ENCODE data around the gene CBARP.
"Not testable (repeated sequence)": the region's sequence is repeated elsewhere in the genome, so short reads cannot be mapped to it uniquely, and the experiment has no call there.

Gene CBARP

DNA sequence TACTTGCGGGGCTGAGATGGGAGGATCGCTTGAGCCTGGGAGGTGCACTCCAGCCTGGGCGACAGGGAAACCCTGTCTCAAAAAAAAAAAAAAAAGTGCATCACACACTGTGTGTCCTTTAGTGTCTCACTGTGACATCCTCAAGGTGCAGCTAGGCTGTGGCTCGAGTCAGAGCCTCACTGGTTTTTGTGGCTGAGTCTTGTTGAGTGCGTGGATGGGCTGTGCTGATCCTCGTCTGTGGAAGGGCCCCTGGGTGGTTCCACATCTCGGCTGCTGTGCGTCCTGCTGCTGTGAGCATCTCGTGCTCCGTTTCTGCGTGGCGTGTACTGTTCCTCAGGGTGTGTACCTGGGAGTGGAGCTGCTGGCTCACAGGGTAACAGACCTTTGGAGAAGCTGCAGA, 21.0 kb downstream of the CBARP start:
- TF ChIP-seq, protein P1, sequence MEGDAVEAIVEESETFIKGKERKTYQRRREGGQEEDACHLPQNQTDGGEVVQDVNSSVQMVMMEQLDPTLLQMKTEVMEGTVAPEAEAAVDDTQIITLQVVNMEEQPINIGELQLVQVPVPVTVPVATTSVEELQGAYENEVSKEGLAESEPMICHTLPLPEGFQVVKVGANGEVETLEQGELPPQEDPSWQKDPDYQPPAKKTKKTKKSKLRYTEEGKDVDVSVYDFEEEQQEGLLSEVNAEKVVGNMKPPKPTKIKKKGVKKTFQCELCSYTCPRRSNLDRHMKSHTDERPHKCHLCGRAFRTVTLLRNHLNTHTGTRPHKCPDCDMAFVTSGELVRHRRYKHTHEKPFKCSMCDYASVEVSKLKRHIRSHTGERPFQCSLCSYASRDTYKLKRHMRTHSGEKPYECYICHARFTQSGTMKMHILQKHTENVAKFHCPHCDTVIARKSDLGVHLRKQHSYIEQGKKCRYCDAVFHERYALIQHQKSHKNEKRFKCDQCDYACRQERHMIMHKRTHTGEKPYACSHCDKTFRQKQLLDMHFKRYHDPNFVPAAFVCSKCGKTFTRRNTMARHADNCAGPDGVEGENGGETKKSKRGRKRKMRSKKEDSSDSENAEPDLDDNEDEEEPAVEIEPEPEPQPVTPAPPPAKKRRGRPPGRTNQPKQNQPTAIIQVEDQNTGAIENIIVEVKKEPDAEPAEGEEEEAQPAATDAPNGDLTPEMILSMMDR (IDR thresholded peaks at IDR 0.05; ENCODE audit: low read depth, low read length) = no peak
- no peak for DNase-seq (ENCODE audit: low read depth, low spot score)
- H3K4me3 ChIP-seq (ENCODE audit: low read depth, low read length) = no peak overlapping the region
- in situ Hi-C loops (cut with HindIII; ENCODE audit: low sequenced_read_pairs) = no loop called here

DNA sequence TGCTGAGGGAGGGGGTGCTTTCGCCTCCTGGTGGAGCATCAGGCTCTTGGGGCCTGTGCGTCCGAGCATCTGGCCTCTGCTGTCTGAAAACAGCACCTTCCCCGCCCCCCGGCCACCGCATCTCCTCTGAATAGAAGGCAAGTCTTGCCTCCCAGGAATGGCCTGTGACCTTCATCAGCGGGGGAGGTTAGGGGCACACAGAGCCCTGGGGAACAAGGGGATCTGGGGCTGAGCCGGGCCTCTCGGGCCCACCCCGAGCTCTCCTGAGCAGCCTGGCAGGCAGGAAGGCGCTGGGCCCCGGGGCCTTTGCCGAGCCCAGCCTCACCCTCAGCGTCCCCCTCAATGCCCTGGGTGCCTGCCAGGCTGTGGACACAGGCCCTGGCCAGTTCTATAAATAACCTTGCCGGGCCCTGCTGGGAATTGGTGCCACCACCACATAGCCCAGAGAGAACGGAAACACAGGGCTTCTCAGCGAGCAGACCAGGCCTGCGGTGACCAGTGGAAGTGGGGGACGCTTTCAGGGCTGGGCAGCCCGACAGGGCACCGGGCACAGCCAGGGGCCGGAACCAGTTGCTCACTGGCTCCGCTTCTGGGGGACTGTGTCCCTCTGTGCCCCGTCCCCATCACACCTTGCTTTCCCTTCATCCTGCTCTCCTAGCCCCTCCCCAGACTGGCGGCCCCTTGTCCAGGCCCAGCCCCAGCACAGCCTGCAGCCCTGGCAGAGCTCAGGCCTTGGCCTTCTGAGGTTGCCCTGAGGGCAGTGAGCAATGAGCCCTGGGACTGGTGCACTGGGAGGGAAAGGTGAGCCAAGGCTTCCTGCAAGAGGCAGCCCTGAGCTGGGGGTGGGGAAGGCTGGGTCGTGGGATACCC, 22.7 kb downstream of the CBARP start:
- TF ChIP-seq, protein P1 (IDR thresholded peaks at IDR 0.05; ENCODE audit: low read depth, low read length) = no peak
- DNase-seq (ENCODE audit: low read depth, low spot score) = peak; percentile 23
- in situ Hi-C loops (cut with HindIII; ENCODE audit: low sequenced_read_pairs) = no loop called here
- no peak overlapping the region for H3K4me3 ChIP-seq (ENCODE audit: low read depth, low read length)

DNA sequence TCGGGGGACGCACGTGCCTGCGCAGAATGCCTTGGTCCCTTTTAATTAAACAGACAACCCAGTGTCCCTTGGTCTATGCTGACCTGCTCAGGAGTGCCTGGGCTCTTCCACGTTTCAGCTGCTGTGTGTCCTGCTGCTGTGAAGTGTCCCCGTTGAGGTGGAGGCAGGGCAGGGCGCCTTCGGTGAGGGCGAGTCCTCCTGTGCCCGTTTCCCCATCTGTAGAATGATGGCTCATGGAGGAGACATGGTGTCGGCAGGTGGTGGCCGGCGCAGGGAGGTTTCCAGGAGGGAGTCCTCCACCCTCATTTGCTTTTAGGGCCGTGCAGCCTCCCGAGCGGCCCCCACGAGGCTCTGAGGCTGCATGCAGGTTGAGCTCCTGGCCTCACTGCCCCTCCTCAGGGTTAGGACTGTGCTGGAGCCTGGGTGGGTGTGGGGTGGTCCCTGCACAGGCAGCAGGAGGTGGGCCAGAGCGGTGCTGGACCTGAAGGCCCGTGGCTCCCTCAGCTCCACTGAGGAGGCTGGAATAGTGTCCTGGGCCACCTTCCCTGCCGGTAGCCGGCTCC, 23.4 kb downstream of the CBARP start:
- in situ Hi-C loops (cut with HindIII; ENCODE audit: low sequenced_read_pairs) = no loop called here
- DNase-seq (ENCODE audit: low read depth, low spot score) = no peak
- H3K4me3 ChIP-seq (ENCODE audit: low read depth, low read length) = no peak overlapping the region
- TF ChIP-seq, protein P1 (IDR thresholded peaks at IDR 0.05; ENCODE audit: low read depth, low read length) = no peak

DNA sequence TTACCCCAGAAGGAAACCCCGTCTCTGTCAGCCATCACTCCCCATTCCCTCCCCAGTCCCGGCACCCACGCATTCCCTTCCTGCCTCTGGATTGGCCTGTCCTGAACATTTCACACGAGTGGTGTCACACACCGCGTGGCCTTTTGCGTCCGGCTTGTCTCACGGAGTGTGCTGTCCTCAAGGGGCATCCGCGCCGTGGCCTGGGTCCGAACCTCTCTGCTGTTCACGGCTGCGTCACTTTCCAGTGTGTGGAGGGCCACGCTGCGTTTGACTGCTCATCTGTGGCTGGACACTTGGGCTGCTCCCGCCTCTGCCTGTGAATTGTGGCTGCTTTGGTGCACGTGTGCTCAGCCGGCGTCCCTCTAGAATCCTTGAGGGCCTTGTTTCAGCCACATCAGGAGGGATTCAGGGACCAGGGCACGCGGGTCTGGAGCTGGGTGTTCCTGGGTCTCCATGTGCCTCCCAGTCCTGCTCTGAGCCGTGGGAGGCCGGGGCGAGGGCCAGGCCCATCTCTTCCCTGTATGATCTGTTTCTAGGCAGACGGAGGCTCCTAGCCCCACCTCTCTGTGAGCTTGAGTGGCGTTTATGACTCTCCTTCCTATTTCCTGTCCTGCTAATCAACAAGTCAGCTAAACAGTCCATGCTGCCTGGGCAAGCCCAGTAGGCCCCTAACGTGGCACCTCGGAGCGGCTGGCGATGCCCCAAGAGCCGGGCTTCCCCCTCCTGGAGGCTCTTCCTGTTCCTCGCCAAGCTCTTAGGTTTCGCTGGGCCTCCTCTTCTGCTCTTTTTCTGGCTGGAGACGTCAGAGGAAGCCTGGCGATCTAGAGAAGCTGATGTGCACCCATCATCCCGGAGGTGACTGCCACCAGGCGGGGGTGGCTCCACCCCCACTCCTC, 24.2 kb downstream of the CBARP start:
- in situ Hi-C loops (cut with HindIII; ENCODE audit: low sequenced_read_pairs) = no loop called here
- no peak overlapping the region for H3K4me3 ChIP-seq (ENCODE audit: low read depth, low read length)

DNA sequence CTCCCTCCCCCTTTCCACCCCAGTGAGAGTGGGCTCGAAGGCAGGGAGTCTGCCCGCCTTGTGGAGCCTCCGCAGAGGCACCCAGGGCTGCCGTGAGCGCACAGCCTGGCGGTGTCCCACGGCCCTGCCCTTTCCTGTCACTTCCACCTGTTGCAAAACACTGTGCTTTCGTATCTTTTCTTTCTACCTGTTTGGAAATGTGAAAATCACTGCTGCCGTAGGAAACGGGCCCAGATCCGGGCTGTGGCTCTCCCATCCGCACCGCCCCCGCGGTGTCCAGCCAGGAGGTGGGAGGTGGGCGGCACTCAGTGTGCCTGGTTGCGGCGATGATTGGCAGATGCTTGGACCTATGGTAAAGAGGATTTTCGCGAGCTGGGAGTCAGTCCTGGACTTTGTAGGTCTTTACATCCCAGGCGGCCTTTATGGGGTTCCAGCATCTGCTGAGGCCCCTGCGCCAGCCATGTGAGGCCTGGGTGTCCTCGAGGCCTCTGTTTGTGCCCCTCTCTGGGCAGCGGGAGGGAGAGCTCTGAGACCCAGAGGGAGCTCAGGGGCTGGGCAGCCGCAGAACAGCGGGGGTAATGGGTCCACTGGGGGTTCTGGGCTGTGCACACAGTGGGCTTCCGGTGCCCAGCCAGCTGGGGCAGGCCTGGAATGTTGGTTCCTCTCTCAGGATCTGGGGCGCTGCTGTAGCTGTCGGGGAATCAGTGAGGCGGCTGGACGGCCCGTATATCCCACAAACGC, 26.1 kb downstream of the CBARP start:
- in situ Hi-C loops (cut with HindIII; ENCODE audit: low sequenced_read_pairs) = no loop called here
- DNase-seq (ENCODE audit: low read depth, low spot score) = no peak
- TF ChIP-seq, protein P1 (IDR thresholded peaks at IDR 0.05; ENCODE audit: low read depth, low read length) = no peak
- no peak overlapping the region for H3K4me3 ChIP-seq (ENCODE audit: low read depth, low read length)

More for the DNA sequence above, 24.2 kb downstream of the CBARP start:
- TF ChIP-seq, protein P1 (IDR thresholded peaks at IDR 0.05; ENCODE audit: low read depth, low read length) = no peak
- DNase-seq (ENCODE audit: low read depth, low spot score) = peak; percentile 54

DNA sequence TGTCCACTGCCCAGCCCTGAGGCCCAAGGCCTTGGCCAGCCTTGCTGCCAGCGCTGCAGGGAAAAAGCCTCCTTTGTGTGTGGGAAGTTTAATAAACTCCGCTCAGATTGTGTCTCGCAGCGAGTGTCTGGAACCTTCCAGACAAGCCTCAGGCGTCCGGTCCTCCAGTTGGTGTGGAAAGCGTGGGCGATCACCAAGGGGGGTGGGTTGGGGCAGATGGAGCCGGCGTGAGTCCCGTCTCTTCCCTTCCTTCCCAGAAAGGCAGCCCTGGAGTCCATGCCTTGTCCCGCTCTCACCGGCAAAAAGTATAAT, 27.6 kb downstream of the CBARP start:
- TF ChIP-seq, protein P1 (IDR thresholded peaks at IDR 0.05; ENCODE audit: low read depth, low read length) = no peak
- no peak overlapping the region for H3K4me3 ChIP-seq (ENCODE audit: low read depth, low read length)
- in situ Hi-C loops (cut with HindIII; ENCODE audit: low sequenced_read_pairs) = no loop called here
- no peak for DNase-seq (ENCODE audit: low read depth, low spot score)

DNA sequence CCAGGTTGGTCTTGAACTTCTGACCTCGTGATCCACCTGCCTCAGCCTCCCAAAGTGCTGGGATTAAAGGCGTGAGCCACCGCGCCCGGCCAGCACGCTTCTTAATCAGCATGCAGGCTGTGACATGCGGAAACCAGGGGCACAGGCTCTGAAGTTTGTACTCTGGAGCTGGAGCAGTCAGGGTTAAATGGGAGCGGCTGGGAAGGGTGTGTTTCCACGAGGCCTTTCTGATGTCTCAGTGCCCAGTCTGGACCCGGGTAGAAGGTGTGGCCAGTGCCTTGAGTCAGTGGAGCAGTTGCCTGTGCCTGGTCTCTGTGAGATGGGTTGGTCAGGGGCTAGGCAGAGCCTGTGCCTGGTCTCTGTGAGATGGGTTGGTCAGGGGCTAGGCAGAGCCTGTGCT, 29.0 kb downstream of the CBARP start:
- in situ Hi-C loops (cut with HindIII; ENCODE audit: low sequenced_read_pairs); DNase-seq (ENCODE audit: low read depth, low spot score); H3K4me3 ChIP-seq (ENCODE audit: low read depth, low read length): not testable (repeated sequence)
